Sciatic nerve (tissue), 2 donors: ENCODE results near the gene C3orf18. TPM values are rescaled to one million over a fixed set of nuclear protein-coding genes. Genes with fewer than 3 reads are reported as not detected.
"Not testable (repeated sequence)": the region's sequence is repeated elsewhere in the genome, so short reads cannot be mapped to it uniquely, and the experiment has no call there.

Experiments used
- ATAC-seq: fragments of 200-7000 bp; cut with Tn5 transposase; one replicate; pipeline ENCODE4 v1.9.1; 2020; ENCODE audit warnings: mild to moderate bottlenecking, moderate library complexity
- DNase-seq: peaks from one replicate; pipeline ENCODE4 v3.0.0-alpha.2; 2020; ENCODE audit warnings: low spot score
- intact Hi-C: fragments of 100-400 bp; cut with DNase I; formaldehyde crosslinking; loops from one replicate; pipeline ENCODE4 v1.14.2; 2022
- total RNA-seq: library from RNA; stranded (reverse); fragmentation: NEBNext Ultra II Directional; extraction: Animal tissue kit (Norgen Biotek cat#: 25700); gene quantifications from one replicate; pipeline ENCODE4 v1.2.1, GENCODE V29; 2021
- donor health status: DM: no; HTN: no; CAD: no.
- donor health status: DM: no; HTN: no; CAD: no.

The C3orf18 gene
- total RNA-seq, 1 donor from 2014 or later = 16.1 TPM

- intact Hi-C loops, ATAC-seq, DNase-seq: not testable (repeated sequence)
Measured at GRCh38 chr3:50512908-50513307, 54.6 kb downstream of the C3orf18 start.

- no peak for ATAC-seq
- no peak for DNase-seq
- intact Hi-C loops = no loop called here
Measured at GRCh38 chr3:50512131-50512530, 55.4 kb downstream of the C3orf18 start.

GRCh38 chr3:50510325-50510724, 57.2 kb downstream of the C3orf18 start:
- intact Hi-C loops = no loop called here
- no peak for DNase-seq
- no peak for ATAC-seq

- DNase-seq (no peak), ATAC-seq (no peak)
- intact Hi-C loops = no loop called here
Measured at GRCh38 chr3:50509715-50510114, 57.8 kb downstream of the C3orf18 start.

GRCh38 chr3:50508821-50509220, 58.7 kb downstream of the C3orf18 start:
- ATAC-seq = no peak
- intact Hi-C loops = no loop called here
- no peak for DNase-seq

Other genes starting within 250 kb of the C3orf18 start
- 48.8 TPM for gene HYAL2, start 245.0 kb downstream of the C3orf18 start, total RNA-seq
- gene TUSC2, start 239.5 kb downstream of the C3orf18 start, total RNA-seq = 17.7 TPM
- 51.0 TPM for gene RASSF1, start 226.9 kb downstream of the C3orf18 start, total RNA-seq
- 1.9 TPM for gene ZMYND10, start 222.0 kb downstream of the C3orf18 start, total RNA-seq
- gene NPRL2, start 217.0 kb downstream of the C3orf18 start, total RNA-seq = 20.6 TPM
- 10.1 TPM for gene CYB561D2, start 216.9 kb downstream of the C3orf18 start, total RNA-seq
- gene TMEM115, start 208.2 kb downstream of the C3orf18 start, total RNA-seq = 29.6 TPM
- gene CACNA2D2, start 64.1 kb downstream of the C3orf18 start, total RNA-seq = 1.8 TPM
- gene HEMK1, start 1.8 kb upstream of the C3orf18 start, total RNA-seq = 21.3 TPM
- 10.6 TPM for gene CISH, start 44.0 kb upstream of the C3orf18 start, total RNA-seq
- 19.5 TPM for gene MAPKAPK3, start 49.4 kb upstream of the C3orf18 start, total RNA-seq
- gene DOCK3, start 107.2 kb upstream of the C3orf18 start, total RNA-seq = 6.2 TPM